AG10803 (cell line): Measurements from ENCODE around the gene HIRA.

ENCODE experiments used
- DNase-seq: peaks from one replicate; pipeline ENCODE4 v3.0.0; 2010; ENCODE audit warnings: low read depth
- H3K4me3 ChIP-seq: 2 replicates; pipeline ENCODE4 v1.5.1; 2011; ENCODE audit warnings: mild to moderate bottlenecking, low read length, control low read depth
- TF ChIP-seq, protein P1 (sequence below): conservative IDR thresholded peaks from 2 replicates; pipeline ENCODE4 v1.5.1; 2011; ENCODE audit warnings: mild to moderate bottlenecking, low read length, control low read depth, inconsistent platforms

HIRA gene

DNA sequence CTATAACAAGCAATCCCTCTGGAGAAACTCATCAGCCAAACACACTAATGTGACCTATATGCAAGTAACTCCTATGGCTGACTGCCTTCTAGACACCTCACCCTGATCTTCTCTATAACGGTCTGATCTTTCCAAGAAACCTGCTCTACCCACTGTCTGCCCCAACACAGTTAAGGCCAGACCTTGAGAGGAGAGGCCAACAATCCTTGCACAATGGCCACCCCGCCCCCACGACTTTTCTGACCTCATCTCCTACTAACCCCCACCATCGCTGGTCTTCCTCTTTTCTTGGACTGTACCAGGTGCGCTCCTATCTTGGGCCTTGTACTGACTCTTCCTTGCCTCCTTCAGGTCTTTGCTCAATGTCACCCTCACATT lies 12.5 kb downstream of the HIRA start:
- H3K4me3 ChIP-seq: no peak overlapping the region
- DNase-seq: no peak
- TF ChIP-seq, protein P1, sequence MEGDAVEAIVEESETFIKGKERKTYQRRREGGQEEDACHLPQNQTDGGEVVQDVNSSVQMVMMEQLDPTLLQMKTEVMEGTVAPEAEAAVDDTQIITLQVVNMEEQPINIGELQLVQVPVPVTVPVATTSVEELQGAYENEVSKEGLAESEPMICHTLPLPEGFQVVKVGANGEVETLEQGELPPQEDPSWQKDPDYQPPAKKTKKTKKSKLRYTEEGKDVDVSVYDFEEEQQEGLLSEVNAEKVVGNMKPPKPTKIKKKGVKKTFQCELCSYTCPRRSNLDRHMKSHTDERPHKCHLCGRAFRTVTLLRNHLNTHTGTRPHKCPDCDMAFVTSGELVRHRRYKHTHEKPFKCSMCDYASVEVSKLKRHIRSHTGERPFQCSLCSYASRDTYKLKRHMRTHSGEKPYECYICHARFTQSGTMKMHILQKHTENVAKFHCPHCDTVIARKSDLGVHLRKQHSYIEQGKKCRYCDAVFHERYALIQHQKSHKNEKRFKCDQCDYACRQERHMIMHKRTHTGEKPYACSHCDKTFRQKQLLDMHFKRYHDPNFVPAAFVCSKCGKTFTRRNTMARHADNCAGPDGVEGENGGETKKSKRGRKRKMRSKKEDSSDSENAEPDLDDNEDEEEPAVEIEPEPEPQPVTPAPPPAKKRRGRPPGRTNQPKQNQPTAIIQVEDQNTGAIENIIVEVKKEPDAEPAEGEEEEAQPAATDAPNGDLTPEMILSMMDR: no peak

DNA sequence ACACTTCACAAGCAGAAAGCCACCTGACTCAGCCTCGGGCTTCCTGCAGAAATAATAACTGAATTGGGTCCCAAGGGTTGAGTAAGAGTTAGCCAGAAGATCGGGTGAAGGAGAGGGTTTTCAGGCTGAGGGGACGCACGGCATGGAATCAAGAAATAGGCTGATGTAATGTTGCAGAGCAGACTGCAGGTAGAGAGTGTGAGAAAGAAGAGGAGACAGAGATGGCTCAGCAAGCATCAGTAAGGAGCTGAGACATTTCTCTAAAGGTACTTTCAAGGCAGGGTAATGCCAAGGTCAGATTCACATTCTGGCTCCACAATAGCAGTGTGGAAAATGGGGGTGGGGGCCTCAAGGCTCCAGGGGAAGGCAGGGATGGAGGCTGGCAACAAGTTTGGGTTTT lies 18.6 kb downstream of the HIRA start:
- DNase-seq: no peak
- TF ChIP-seq, protein P1: no peak
- H3K4me3 ChIP-seq: no peak overlapping the region

DNA sequence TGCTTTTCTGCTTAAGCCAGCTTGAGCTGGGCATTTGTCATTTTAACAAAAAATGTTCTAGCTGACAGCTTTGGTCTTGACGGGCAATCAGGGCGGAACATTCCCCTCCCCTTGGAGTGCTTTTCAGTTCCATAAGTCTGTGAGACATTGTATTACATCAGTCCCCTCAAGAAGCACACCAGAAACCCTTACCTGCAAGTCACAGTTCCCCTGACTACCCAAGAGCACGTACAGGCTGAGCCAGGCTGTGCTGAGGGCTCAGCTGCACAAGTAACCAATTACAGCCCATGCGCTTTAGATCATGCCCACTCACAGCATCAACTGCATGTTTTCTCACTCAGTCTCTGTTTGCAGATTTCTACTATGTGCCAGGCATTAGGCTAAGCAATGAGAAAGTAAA lies 19.1 kb downstream of the HIRA start:
- no peak overlapping the region for H3K4me3 ChIP-seq
- no peak for DNase-seq
- TF ChIP-seq, protein P1: no peak

DNA sequence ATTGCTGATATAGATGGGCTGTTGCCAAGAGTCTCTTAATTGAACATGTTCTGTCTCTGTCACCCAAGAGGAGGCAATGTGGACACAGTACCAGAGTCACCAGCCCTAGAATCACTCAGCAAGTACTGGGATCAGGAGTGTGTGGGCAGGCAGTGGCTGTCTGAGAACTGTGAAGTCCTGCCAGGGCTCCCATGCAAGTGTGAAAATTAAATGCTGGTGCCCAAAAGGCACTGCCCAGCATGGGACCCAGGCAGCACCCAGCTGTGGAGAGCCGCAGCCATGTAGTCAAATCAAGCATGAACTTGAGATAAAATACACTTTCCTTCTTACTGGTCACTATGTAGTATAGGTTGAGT lies 19.9 kb downstream of the HIRA start:
- DNase-seq: no peak
- TF ChIP-seq, protein P1: no peak

DNA sequence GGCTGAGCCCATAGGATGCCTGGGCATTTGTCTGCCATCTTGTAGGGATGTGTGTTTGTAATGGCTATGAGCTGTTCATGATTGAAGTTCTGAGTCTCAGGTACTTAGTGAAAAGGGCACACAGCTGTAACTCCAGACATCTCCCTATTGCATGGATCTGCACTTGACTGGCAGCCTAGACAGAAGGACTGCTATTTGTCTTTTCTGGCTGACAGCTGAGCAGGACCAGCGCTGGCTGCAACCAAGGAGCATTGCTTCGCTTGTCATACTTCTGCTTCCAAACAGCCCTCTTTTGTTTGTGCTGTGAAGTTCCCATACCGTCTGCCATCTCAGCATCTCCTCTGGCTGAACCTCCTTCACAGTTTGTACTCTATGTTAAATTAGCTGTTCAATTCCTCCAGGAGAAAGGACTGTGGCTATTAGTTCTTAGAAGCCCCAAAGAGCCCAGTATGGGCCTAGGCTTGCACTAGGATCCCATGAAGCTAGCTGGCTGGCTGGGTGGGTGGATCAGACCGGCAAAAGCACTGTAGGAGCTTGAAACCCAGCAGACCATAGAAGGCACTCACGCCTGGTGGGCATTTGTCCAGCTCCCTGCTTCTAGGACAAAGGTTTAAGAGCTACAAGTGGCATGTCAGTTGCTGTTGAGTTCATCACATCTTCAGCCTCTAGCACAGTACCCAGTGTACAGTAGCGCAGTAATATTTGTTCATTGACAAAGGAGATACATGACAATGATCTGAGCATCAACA lies 20.4 kb downstream of the HIRA start:
- DNase-seq: no peak
- TF ChIP-seq, protein P1: no peak
- H3K4me3 ChIP-seq: no peak overlapping the region

More for the DNA sequence above, 19.9 kb downstream of the HIRA start:
- no peak overlapping the region for H3K4me3 ChIP-seq

DNA sequence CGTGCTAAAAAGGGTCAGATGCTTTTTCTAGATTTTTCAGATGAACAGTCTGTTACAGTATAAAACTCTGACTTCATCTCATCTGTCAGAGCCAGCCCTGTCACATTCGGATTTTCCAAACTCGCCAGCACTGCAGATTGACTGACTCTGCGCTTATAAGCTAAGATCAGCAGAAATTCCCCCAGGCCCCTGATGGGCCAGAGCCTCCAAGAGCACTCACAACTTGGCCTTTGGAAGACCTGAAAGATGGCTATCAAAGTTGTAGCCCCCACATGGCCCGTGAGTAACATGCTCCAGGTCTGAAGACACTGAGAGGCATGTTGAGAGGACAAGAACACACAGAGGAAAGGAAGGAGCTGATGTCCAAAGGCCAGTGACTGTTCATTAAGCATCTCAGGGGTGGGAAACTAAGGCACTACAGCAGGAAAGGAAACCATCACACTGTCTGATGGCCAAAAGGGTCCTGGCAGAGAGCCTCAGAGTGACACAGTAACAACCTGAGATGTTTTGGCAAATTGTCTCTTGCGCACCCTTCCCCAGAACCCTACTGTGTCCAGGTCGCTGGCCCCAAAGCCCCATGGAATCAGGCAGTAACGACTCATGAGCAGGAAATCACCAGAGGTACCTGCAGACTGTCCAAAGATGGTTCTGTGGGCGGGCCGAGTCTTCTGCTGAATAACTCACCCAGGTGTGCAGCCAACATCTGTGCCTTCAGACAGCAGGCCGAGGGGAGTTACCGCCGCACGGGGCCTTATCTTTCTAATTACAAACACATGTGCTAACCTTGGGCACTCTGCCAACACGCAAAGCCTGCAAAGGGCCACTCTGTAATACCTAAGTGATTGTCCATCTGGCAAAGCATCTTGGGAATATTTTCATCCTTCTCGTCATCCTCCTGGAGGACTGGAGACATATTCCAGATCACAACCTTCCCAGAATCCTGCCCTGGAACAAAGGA lies 23.6 kb downstream of the HIRA start:
- H3K4me3 ChIP-seq: no peak overlapping the region
- peak; percentile 32 for DNase-seq
- TF ChIP-seq, protein P1: no peak
